VCaP (cell line): ENCODE data around the gene FAM131A.

Experiments used
- H3K27ac ChIP-seq: fragments of 450-650 bp; 2 replicates; pipeline ENCODE4 v1.5.1; 2017
- TF ChIP-seq, protein P1 (sequence below): fragments of 450-650 bp; conservative IDR thresholded peaks from 2 replicates; pipeline ENCODE4 v1.5.1; 2017; ENCODE audit warnings: mild to moderate bottlenecking, moderate library complexity

Gene FAM131A

GRCh38 chr3:184382326-184383032 is 45.1 kb downstream of the FAM131A start:
- TF ChIP-seq, protein P1, sequence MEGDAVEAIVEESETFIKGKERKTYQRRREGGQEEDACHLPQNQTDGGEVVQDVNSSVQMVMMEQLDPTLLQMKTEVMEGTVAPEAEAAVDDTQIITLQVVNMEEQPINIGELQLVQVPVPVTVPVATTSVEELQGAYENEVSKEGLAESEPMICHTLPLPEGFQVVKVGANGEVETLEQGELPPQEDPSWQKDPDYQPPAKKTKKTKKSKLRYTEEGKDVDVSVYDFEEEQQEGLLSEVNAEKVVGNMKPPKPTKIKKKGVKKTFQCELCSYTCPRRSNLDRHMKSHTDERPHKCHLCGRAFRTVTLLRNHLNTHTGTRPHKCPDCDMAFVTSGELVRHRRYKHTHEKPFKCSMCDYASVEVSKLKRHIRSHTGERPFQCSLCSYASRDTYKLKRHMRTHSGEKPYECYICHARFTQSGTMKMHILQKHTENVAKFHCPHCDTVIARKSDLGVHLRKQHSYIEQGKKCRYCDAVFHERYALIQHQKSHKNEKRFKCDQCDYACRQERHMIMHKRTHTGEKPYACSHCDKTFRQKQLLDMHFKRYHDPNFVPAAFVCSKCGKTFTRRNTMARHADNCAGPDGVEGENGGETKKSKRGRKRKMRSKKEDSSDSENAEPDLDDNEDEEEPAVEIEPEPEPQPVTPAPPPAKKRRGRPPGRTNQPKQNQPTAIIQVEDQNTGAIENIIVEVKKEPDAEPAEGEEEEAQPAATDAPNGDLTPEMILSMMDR, result no peak
- no peak overlapping the region for H3K27ac ChIP-seq

DNA sequence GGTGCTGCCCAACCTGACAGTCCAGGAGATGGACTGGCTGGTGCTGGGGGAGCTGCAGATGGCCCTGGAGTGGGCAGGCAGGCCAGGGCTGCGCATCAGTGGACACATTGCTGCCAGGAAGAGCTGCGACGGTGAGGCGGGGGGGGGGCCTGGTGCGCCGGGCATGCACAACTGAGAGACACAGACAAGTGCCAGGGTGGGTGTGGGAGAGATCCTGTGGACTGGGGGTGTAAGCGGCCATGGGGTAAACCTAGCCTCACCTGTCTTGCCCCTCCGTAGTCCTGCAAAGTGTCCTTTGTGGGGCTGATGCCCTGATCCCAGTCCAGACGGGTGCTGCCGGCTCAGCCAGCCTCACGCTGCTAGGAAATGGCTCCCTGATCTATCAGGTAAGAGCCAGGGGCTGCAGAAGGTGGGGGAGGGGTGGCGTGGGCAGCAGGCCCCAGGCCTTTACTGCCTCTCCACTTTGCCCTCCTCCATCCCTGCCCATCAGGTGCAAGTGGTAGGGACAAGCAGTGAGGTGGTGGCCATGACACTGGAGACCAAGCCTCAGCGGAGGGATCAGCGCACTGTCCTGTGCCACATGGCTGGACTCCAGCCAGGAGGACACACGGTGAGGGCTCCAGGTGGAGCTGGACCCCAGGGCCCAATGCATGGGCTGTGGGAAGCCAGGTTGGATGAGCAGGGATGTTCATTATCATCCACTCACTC is 45.8 kb downstream of the FAM131A start:
- TF ChIP-seq, protein P1, result no peak
- H3K27ac ChIP-seq, result no peak overlapping the region

DNA sequence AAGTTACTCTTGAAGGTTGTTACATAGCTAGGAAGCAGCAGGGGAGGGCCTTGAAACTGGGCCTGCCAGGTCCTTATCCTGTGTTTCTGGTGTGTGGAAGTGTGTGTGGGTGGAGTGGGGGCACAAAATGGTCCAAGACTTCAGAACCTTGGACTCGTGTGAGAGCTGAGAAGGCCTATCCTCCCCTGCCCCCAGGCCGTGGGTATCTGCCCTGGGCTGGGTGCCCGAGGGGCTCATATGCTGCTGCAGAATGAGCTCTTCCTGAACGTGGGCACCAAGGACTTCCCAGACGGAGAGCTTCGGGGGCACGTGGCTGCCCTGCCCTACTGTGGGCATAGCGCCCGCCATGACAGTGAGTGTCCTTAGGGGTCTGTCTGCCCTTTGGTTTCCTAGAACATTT is 46.9 kb downstream of the FAM131A start:
- H3K27ac ChIP-seq, result no peak overlapping the region
- TF ChIP-seq, protein P1, result no peak

DNA sequence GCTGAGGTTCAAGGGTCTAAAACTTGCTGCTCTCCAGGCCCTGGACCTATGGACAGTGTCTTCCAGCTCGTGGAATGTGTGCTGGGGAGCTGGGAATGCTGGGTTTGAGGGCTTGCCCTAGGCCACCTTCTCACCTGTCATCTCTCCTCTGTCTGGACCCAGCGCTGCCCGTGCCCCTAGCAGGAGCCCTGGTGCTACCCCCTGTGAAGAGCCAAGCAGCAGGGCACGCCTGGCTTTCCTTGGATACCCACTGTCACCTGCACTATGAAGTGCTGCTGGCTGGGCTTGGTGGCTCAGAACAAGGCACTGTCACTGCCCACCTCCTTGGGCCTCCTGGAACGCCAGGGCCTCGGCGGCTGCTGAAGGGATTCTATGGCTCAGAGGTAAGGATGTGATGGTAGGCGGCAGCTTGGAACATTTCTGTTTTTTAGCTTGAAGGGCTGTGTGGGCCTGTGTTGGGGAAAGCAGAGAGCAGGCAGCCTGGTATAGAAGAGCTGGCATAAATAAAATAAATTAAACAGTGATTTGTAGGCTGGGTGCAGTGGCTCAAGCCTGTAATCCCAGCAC is 47.5 kb downstream of the FAM131A start:
- no peak overlapping the region for H3K27ac ChIP-seq
- TF ChIP-seq, protein P1, result no peak

GRCh38 chr3:184386047-184386806 is 48.8 kb downstream of the FAM131A start:
- TF ChIP-seq, protein P1, result no peak
- no peak overlapping the region for H3K27ac ChIP-seq

GRCh38 chr3:184387174-184387714 is 49.8 kb downstream of the FAM131A start:
- H3K27ac ChIP-seq, result no peak overlapping the region
- TF ChIP-seq, protein P1, result no peak
